ENCODE results near the gene CD59. TPM values are rescaled to one million over a fixed set of nuclear protein-coding genes. Genes with fewer than 3 reads are reported as not detected.
A peak's percentile ranks its signal among the peaks of the same experiment; 100 is the strongest.

Gene CD59
- total and polyA plus RNA-seq, 9 donors, result 73.0 to 807 (median 288) TPM

DNA sequence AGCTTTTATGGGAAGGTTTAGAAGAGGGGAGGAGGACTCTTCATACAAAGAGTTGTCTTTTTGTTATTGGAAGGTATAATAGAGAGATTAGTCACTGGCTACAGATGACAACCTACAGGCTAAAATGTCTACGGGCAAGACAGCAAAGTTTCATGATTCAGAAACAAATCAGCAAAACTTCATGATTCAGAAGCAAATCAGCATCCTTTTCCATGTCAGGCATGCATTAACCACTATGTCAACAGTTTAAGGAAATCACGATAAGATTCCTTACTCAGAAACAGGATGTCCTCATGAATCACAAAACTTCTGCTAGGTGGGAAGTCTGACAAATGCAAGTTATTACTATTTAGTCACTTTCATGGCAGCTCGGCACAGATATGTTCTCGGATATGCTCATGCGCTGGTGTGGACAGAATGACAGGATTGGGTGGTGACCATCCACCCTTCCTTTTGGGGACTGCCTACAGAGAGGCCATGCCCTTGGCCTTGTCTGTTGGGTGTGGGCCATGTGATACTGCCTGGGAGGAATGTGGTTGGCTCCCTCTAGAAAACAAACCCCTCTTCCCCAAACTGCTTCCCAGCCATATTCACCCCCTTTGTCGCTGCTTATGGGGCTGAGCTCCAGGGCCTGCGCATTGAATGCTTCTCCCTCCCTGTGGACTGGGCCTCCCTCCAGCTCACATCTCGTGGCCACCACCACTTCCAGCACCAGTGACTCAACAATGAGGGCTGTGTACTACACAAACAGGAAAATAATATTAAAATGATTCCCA lies 45.7 kb downstream of the CD59 start:
- Histone ChIP-seq H3K4me3 (no peak overlapping the region), H3K27me3 (no peaks in the 10 kb centered on the region), H3K27ac (peak overlapping the region; percentile 55 to 75), H3K4me1 (ENCODE audit: insufficient read depth) (peaks cover 13% of the 10 kb centered on the region), H3K9me3 (no peaks in the 10 kb centered on the region), H3K36me3 (no peaks in the 10 kb centered on the region)
- intact Hi-C loops (cut with DNase I), result no loop called here
- 28 to 50% (median 31%) methylated on average over 8 of the region's 8 CpGs for WGBS, 3 donors
- TF ChIP-seq POLR2A (IDR thresholded peaks at IDR 0.05), result no peak
- peak; percentile 48 for TF ChIP-seq EP300 (IDR thresholded peaks at IDR 0.05)
- peak; percentile 41 to 69 (median 57) for DNase-seq

DNA sequence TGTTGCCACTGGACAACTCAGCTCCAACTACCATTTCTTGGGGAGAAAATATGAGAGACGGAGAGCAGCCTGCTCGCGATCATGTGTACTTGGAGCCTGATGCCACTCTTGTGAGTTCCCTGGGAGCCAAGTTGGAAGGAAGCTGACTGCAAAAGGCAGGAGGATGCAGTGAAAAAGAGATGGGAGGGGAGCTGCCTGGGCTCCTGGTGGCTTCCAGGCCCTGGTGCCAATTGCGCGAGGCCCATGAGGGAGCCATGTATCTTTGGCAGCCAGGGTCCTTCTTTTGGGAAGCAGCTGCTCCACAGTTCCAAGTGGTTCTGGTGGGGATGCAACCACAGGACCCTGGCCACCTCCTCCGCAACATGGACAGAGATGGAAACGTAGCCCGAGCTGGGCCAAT lies 46.7 kb downstream of the CD59 start:
- no peak for DNase-seq
- Histone ChIP-seq H3K4me1 (ENCODE audit: insufficient read depth) (peaks cover 13% of the 10 kb centered on the region), H3K27ac (no peak overlapping the region), H3K36me3 (no peaks in the 10 kb centered on the region), H3K27me3 (no peaks in the 10 kb centered on the region), H3K4me3 (no peak overlapping the region), H3K9me3 (no peaks in the 10 kb centered on the region)
- intact Hi-C loops (cut with DNase I), result loop anchor here in 1 of 4 donors (5.0 kb wide), 1 partner anchor 522 kb away; no protein-coding TSS in a partner anchor
- TF ChIP-seq, protein P1, sequence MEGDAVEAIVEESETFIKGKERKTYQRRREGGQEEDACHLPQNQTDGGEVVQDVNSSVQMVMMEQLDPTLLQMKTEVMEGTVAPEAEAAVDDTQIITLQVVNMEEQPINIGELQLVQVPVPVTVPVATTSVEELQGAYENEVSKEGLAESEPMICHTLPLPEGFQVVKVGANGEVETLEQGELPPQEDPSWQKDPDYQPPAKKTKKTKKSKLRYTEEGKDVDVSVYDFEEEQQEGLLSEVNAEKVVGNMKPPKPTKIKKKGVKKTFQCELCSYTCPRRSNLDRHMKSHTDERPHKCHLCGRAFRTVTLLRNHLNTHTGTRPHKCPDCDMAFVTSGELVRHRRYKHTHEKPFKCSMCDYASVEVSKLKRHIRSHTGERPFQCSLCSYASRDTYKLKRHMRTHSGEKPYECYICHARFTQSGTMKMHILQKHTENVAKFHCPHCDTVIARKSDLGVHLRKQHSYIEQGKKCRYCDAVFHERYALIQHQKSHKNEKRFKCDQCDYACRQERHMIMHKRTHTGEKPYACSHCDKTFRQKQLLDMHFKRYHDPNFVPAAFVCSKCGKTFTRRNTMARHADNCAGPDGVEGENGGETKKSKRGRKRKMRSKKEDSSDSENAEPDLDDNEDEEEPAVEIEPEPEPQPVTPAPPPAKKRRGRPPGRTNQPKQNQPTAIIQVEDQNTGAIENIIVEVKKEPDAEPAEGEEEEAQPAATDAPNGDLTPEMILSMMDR (IDR thresholded peaks at IDR 0.05), result no peak
- TF ChIP-seq EP300 (IDR thresholded peaks at IDR 0.05), result no peak
- TF ChIP-seq POLR2A (IDR thresholded peaks at IDR 0.05), result no peak
- WGBS, 3 donors, result 93 to 95% (median 93%) methylated on average over 8 of the region's 8 CpGs

DNA sequence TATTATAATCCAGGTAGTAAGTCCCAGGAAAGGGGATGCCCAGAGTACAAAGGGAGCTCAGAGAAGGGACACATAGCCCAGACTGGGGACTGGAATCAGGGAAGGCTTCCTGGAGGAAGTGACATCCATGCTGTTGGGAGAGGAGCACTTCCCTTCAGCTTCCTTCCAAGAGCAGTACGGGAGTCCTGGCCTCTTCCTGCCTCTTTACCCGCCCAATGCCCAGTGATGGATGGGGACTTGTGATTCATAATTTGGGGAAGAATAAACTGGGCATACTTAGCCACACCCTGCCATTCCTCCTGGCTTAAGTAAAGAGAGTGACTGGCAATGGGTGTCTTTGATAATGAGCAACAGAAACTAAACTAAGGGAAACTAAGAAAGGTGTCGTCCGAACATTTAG lies 47.1 kb downstream of the CD59 start:
- Histone ChIP-seq H3K27ac (no peak overlapping the region), H3K4me3 (no peak overlapping the region), H3K9me3 (no peaks in the 10 kb centered on the region), H3K4me1 (ENCODE audit: insufficient read depth) (peaks cover 13% of the 10 kb centered on the region), H3K36me3 (no peaks in the 10 kb centered on the region), H3K27me3 (no peaks in the 10 kb centered on the region)
- DNase-seq, result no peak
- WGBS, 3 donors, result 90 to 95% (median 94%) methylated on average over 4 of the region's 4 CpGs
- intact Hi-C loops (cut with DNase I), result loop anchor here in 1 of 4 donors (5.0 kb wide), 1 partner anchor 522 kb away; no protein-coding TSS in a partner anchor
- TF ChIP-seq, protein P1 (IDR thresholded peaks at IDR 0.05), result no peak
- TF ChIP-seq EP300 (IDR thresholded peaks at IDR 0.05) (no peak), POLR2A (IDR thresholded peaks at IDR 0.05) (no peak)

DNA sequence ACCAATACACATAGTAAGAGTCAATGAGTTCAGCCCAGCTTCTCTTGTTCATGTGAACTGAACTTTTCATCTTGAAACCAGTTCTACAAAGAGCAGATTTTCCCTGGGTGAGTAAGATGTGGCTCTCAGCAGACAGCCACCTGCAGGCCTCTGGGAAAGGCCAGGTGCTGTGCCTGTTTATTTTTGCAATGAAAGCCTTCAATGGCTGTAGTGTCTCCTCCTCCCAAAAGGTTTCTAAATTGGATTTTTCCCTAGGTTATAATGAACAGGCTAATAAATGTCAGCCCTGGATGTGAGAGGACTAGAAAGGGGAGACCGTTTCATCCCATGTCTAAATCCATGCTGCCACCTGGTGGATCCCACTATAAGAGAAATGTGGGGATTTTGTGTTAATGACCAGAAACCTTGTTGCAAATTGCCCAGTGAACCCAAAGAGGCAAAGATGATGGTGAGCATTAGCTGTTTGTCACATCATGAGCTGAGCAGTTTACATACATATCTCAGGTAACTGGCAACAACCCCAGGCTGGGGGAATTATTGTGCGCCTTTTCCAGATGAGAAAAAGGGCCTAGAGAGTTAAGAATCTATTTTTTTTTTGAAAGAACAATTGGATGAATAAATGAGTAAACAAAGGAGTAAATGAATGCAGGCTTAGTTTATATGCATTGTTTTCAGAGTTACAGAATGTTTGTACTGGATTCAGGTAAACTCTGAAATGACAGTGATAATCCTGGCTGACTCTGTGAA lies 48.3 kb downstream of the CD59 start:
- H3K36me3 ChIP-seq, result no peaks in the 10 kb centered on the region
- intact Hi-C loops (cut with DNase I), result loop anchor here in 1 of 4 donors (5.0 kb wide), 1 partner anchor 521 kb away; no protein-coding TSS in a partner anchor
- H3K27ac ChIP-seq, result no peak overlapping the region
- H3K4me1 ChIP-seq (ENCODE audit: insufficient read depth), result peaks cover 12% of the 10 kb centered on the region
- no peaks in the 10 kb centered on the region for H3K27me3 ChIP-seq
- no peaks in the 10 kb centered on the region for H3K9me3 ChIP-seq
- DNase-seq, result peak in 3 of 5 donors; percentile 29 to 68 (median 43)
- TF ChIP-seq, protein P1 (IDR thresholded peaks at IDR 0.05), result peak in 2 of 3 donors; percentile 56 to 57
- TF ChIP-seq EP300 (IDR thresholded peaks at IDR 0.05), result no peak
- WGBS, 3 donors, result 50 to 55% (median 50%) methylated on average over 2 of the region's 2 CpGs
- no peak overlapping the region for H3K4me3 ChIP-seq
